ENCODE data around the gene GZMM.

GZMM gene

DNA sequence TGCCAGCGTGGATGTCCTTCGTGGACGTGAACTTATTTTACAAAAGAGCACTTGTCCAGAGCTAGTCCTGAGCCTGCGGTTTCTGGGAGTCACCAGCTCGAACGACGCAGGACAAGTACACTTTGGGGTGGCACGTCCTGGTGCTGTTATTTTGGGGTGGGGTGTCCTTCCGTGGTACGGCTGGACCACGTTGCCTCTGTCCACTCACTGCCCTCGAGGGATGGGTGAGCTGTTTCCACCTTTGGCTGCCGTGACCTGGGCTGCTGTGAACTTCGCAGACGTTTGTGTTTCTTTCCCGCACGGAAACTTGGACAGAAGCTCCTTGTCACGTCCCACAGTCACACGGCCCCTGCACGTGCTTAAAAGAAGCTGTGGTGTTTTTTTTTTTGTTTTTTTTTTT, 11.0 kb downstream of the GZMM start (continued):
- TF ChIP-seq, protein P1, sequence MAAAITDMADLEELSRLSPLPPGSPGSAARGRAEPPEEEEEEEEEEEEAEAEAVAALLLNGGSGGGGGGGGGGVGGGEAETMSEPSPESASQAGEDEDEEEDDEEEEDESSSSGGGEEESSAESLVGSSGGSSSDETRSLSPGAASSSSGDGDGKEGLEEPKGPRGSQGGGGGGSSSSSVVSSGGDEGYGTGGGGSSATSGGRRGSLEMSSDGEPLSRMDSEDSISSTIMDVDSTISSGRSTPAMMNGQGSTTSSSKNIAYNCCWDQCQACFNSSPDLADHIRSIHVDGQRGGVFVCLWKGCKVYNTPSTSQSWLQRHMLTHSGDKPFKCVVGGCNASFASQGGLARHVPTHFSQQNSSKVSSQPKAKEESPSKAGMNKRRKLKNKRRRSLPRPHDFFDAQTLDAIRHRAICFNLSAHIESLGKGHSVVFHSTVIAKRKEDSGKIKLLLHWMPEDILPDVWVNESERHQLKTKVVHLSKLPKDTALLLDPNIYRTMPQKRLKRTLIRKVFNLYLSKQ (tag by site-specific recombination; IDR thresholded peaks at IDR 0.05; ENCODE audit: borderline replicate concordance), result no peak
- TF ChIP-seq ZNF48 (tag by site-specific recombination; IDR thresholded peaks at IDR 0.05), result no peak

DNA sequence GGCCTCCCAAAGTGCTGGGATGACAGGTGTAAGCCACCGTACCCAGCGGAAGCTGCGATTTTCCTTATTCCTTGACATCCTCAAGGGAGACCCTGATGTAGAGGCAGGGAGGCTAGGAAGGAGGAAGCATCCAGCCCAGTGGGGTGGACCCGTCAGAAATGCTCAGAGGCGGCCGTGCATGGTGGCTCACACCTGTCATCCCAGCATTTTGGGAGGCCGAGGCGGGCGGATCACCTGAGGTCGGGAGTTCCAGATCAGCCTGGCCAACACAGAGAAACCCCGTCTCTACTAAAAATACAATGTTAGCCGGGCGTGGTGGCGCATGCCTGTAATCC, 11.6 kb downstream of the GZMM start:
- POLR2A ChIA-PET, result interaction anchor here (0.6 to 2.7 kb wide), 9 partner anchors 9 to 149 kb away, joined by 3 to 17 read pairs (median 3); partner anchors contain the start of genes BSG and CDC34
- no peak for TF ChIP-seq ZNF202 (tag by site-specific recombination; IDR thresholded peaks at IDR 0.05; ENCODE audit: borderline replicate concordance)
- TF ChIP-seq, protein P2, sequence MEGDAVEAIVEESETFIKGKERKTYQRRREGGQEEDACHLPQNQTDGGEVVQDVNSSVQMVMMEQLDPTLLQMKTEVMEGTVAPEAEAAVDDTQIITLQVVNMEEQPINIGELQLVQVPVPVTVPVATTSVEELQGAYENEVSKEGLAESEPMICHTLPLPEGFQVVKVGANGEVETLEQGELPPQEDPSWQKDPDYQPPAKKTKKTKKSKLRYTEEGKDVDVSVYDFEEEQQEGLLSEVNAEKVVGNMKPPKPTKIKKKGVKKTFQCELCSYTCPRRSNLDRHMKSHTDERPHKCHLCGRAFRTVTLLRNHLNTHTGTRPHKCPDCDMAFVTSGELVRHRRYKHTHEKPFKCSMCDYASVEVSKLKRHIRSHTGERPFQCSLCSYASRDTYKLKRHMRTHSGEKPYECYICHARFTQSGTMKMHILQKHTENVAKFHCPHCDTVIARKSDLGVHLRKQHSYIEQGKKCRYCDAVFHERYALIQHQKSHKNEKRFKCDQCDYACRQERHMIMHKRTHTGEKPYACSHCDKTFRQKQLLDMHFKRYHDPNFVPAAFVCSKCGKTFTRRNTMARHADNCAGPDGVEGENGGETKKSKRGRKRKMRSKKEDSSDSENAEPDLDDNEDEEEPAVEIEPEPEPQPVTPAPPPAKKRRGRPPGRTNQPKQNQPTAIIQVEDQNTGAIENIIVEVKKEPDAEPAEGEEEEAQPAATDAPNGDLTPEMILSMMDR (tag by site-specific recombination; IDR thresholded peaks at IDR 0.05), result no peak
- TF ChIP-seq, protein P3, sequence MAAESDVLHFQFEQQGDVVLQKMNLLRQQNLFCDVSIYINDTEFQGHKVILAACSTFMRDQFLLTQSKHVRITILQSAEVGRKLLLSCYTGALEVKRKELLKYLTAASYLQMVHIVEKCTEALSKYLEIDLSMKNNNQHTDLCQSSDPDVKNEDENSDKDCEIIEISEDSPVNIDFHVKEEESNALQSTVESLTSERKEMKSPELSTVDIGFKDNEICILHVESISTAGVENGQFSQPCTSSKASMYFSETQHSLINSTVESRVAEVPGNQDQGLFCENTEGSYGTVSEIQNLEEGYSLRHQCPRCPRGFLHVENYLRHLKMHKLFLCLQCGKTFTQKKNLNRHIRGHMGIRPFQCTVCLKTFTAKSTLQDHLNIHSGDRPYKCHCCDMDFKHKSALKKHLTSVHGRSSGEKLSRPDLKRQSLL (tag by site-specific recombination; IDR thresholded peaks at IDR 0.05), result no peak
- no peak for TF ChIP-seq WT1 (tag by site-specific recombination; IDR thresholded peaks at IDR 0.05)
- no peak for TF ChIP-seq SCRT1 (tag by site-specific recombination; IDR thresholded peaks at IDR 0.05; ENCODE audit: borderline replicate concordance)
- TF ChIP-seq ZNF341 (tag by site-specific recombination; IDR thresholded peaks at IDR 0.05; ENCODE audit: low read depth), result no peak
- TF ChIP-seq ZNF302 (tag by site-specific recombination; IDR thresholded peaks at IDR 0.05; ENCODE audit: low read depth), result no peak
- no peaks in the 10 kb centered on the region for H3K36me3 ChIP-seq (ENCODE audit: control insufficient read depth in 2 of 2, insufficient read depth in 1 of 2, low read length in 2 of 2)
- CTCF ChIA-PET, result interaction anchor here (0.6 to 1.6 kb wide), 2 partner anchors 45 to 50 kb away, joined by 4 read pairs; no protein-coding TSS in a partner anchor
- no peak overlapping the region for H3K4me3 ChIP-seq (ENCODE audit: low read depth, low read length)
- no peak overlapping the region for H3K27ac ChIP-seq (ENCODE audit: extremely low read depth, low read depth, low read length)
- no peaks in the 10 kb centered on the region for H3K9me3 ChIP-seq (ENCODE audit: control insufficient read depth, insufficient read depth, low read depth, low read length)
- H3K4me1 ChIP-seq (ENCODE audit: control insufficient read depth, insufficient read depth, low read length), result 0 out of 2 replicates have a peak, but pooled peaks cover 3% of the 10 kb centered on the region

DNA sequence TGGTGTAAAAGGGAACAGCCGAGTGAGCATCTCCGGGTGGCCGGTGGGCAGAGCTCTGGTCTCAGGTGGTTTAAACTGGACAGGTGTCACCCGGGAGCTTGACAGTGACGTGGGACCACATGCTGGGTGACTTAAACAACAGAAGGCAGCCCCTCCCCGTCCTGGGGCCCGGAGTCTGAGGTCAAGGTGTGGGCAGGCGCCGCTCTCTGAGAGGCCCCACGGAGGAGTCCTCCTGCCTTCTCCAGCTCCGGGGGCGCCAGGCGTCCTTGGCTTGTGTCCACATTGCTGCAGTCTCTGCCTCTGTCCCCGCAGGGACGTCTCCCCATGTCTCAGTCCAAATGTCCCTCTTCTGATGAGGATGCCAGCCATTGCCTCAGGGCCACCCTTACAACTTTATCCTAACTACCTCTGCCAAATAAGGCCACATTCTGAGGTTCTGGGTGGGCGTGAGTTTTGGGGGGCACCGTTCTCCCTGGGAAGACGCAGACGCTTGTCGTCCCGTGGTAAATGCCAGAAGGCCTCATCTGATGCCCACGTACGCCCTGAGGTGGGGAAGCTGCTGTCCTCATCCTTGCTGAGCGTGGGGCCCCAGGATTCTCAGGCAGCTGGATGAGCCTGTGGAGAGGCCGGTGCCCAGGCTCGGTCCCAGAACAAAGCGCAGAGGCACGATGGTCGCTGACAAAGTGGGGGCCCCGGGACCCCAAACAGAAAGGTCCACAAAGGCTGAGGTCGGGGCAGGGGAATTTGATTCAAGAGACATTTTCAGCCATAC, 12.9 kb downstream of the GZMM start:
- Histone ChIP-seq H3K4me1 (ENCODE audit: control insufficient read depth, insufficient read depth, low read length) (0 out of 2 replicates have a peak, but pooled peaks cover 3% of the 10 kb centered on the region), H3K27ac (ENCODE audit: extremely low read depth, low read depth, low read length) (no peak overlapping the region), H3K4me3 (ENCODE audit: low read depth, low read length) (no peak overlapping the region), H3K9me3 (ENCODE audit: control insufficient read depth, insufficient read depth, low read depth, low read length) (no peaks in the 10 kb centered on the region), H3K36me3 (ENCODE audit: control insufficient read depth in 2 of 2, insufficient read depth in 1 of 2, low read length in 2 of 2) (no peaks in the 10 kb centered on the region)
- ChIA-PET CTCF (interaction anchor here (1.6 kb wide), 1 partner anchor 46 kb away, joined by 4 read pairs; no protein-coding TSS in a partner anchor), POLR2A (interaction anchor here (1.3 to 2.7 kb wide), 3 partner anchors 15 to 25 kb away, joined by 3 to 17 read pairs (median 6); partner anchors contain the start of gene CDC34)
- 0 out of 2 replicates have a peak, but pooled peaks have one; percentile 44 for TF ChIP-seq ZNF10 (tag by site-specific recombination; IDR thresholded peaks at IDR 0.05)
- no peak for TF ChIP-seq ZNF658 (tag by site-specific recombination; IDR thresholded peaks at IDR 0.05)

DNA sequence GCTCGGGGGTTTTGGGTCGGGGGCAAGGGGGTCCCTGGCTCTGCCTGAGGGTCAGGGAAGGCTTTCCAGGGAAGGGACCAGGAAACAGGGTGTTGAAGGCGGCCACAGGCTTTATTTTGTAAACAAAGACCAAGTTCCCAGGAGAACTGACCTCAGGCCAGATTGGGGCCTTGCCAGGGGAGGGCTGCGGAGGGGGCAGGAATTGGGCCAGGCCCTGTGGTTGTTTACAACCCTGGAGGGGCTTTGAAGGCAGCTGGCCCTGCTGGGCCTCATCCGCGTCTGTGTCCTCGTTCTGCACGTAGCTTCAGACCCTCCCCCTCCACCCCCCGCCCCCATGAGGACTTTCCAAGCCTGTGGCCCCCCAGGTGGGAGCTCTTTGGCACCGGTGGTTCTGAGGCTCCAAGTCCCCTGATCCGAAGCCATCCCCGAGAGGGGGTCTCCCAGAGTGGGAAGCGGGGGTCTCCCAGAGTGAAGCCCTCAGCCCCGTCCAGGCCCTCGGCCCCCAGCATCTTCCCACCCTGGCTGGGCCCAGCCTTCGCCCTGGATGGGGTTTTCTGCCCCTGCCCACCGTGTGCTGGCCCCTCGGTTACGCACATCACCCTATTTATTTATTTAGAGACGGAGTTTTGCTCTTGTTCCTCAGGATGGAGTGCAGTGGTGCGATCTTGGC, 15.1 kb downstream of the GZMM start:
- CTCF ChIA-PET, result no interaction called here
- POLR2A ChIA-PET, result no interaction called here
- TF ChIP-seq ZNF423 (tag by site-specific recombination; IDR thresholded peaks at IDR 0.05), result no peak
- no peak for TF ChIP-seq ZNF747 (tag by site-specific recombination; IDR thresholded peaks at IDR 0.05)
- TF ChIP-seq IKZF3 (tag by site-specific recombination; IDR thresholded peaks at IDR 0.05), result no peak
- TF ChIP-seq GLI4 (tag by site-specific recombination; IDR thresholded peaks at IDR 0.05), result no peak
- TF ChIP-seq, protein P1 (tag by site-specific recombination; IDR thresholded peaks at IDR 0.05; ENCODE audit: borderline replicate concordance), result no peak
- TF ChIP-seq GLIS2 (tag by site-specific recombination; IDR thresholded peaks at IDR 0.05), result no peak
- TF ChIP-seq ZFP41 (tag by site-specific recombination; IDR thresholded peaks at IDR 0.05; ENCODE audit: borderline replicate concordance), result no peak
- no peak for TF ChIP-seq YY2 (tag by site-specific recombination; IDR thresholded peaks at IDR 0.05)
- no peak for TF ChIP-seq KLF10 (tag by site-specific recombination; IDR thresholded peaks at IDR 0.05)
- no peak for TF ChIP-seq ZNF114 (tag by site-specific recombination; IDR thresholded peaks at IDR 0.05)

More for the DNA sequence above, 15.1 kb downstream of the GZMM start:
- no peak overlapping the region for H3K27ac ChIP-seq (ENCODE audit: extremely low read depth, low read depth, low read length)
- H3K9me3 ChIP-seq (ENCODE audit: control insufficient read depth, insufficient read depth, low read depth, low read length), result no peaks in the 10 kb centered on the region
- H3K4me3 ChIP-seq (ENCODE audit: low read depth, low read length), result no peak overlapping the region
- H3K4me1 ChIP-seq (ENCODE audit: control insufficient read depth, insufficient read depth, low read length), result 0 out of 2 replicates have a peak, but pooled peaks cover 3% of the 10 kb centered on the region
- no peaks in the 10 kb centered on the region for H3K36me3 ChIP-seq (ENCODE audit: control insufficient read depth in 2 of 2, insufficient read depth in 1 of 2, low read length in 2 of 2)
